ENCODE measurements around the gene AFAP1L1.

- TF ChIP-seq REST (IDR thresholded peaks at IDR 0.05; ENCODE audit: insufficient read depth in 1 of 2, low read depth in 2 of 2, low read length in 1 of 2) (no peak), CTCF (IDR thresholded peaks at IDR 0.05) (no peak), TCF7L2 (IDR thresholded peaks at IDR 0.05; ENCODE audit: low read depth, low read length) (no peak), POLR2AphosphoS5 (IDR thresholded peaks at IDR 0.05; ENCODE audit: low read depth, low read length) (no peak)
Observed at GRCh38 chr5:149364719-149365118, 93.1 kb downstream of the AFAP1L1 start.
